HEK293 (cell line): ENCODE data around the gene DEDD2.

Experiments used
- CTCF ChIA-PET: fragments of 350-600 bp; formaldehyde crosslinking; extraction: SDS; loops from one replicate; lab custom pipeline; 2021; ENCODE audit warnings: antibody characterized with exemption; lab: Yijun Ruan, JAX
- POLR2A ChIA-PET: fragments of 300-600 bp; formaldehyde crosslinking; extraction: SDS; loops from one replicate; lab custom pipeline; 2020; ENCODE audit warnings: antibody characterized with exemption, inconsistent platforms; lab: Yijun Ruan, JAX
- H3K27ac ChIP-seq: fragments of 200-500 bp; sonication (Bioruptor generic); 2 replicates; pipeline ENCODE4 v1.5.1; 2014; ENCODE audit warnings: low read depth, low read length, control low read depth, inconsistent platforms; ENCODE audit errors: extremely low read depth
- H3K36me3 ChIP-seq, 2 experiments: fragments of 200-500 bp in 1 of 2; sonication (Bioruptor generic) in 1 of 2; 1 replicate in 1 of 2; 2 replicates in 1 of 2; pipeline ENCODE4 v1.5.1; 2014 to 2017; ENCODE audit warnings: inconsistent platforms in 2 of 2, low read length in 2 of 2; ENCODE audit not compliant: control insufficient read depth in 2 of 2, insufficient read depth in 1 of 2
- H3K4me1 ChIP-seq: fragments of 200-500 bp; sonication (Bioruptor generic); 2 replicates; pipeline ENCODE4 v1.5.1; 2014; ENCODE audit warnings: mild to moderate bottlenecking, low read length, inconsistent platforms; ENCODE audit not compliant: control insufficient read depth, insufficient read depth
- H3K4me3 ChIP-seq: 2 replicates; pipeline ENCODE4 v1.5.1; 2011; ENCODE audit warnings: low read depth, mild to moderate bottlenecking, control low read depth, low read length, moderate library complexity
- H3K9me3 ChIP-seq: fragments of 200-500 bp; sonication (Bioruptor generic); 2 replicates; pipeline ENCODE4 v1.5.1; 2014; ENCODE audit warnings: low read depth, low read length, inconsistent platforms; ENCODE audit not compliant: control insufficient read depth, insufficient read depth
- GLI2 ChIP-seq: fragments of 450-650 bp; formaldehyde crosslinking; IDR thresholded peaks from 2 replicates; pipeline ENCODE4; 2017; ENCODE audit warnings: missing biosample characterization, missing genetic modification characterization, low read depth, borderline replicate concordance
- INSM2 ChIP-seq: fragments of 450-650 bp; formaldehyde crosslinking; IDR thresholded peaks from 2 replicates; pipeline ENCODE4 v1.5.1; 2016; ENCODE audit warnings: missing biosample characterization, missing genetic modification characterization
- KLF8 ChIP-seq: fragments of 450-650 bp; formaldehyde crosslinking; IDR thresholded peaks from 2 replicates; pipeline ENCODE4 v1.5.1; 2016; ENCODE audit warnings: missing biosample characterization, missing genetic modification characterization
- ZBTB11 ChIP-seq: fragments of 450-650 bp; formaldehyde crosslinking; conservative IDR thresholded peaks from 2 replicates; pipeline ENCODE4 v1.5.1; 2016; ENCODE audit warnings: low read depth, missing biosample characterization, missing genetic modification characterization
- ZBTB20 ChIP-seq: fragments of 450-650 bp; formaldehyde crosslinking; IDR thresholded peaks from 2 replicates; pipeline ENCODE4 v1.5.1; 2016; ENCODE audit warnings: missing biosample characterization, missing genetic modification characterization
- ZBTB26 ChIP-seq: fragments of 450-650 bp; formaldehyde crosslinking; optimal IDR thresholded peaks from 2 replicates; pipeline ENCODE3; 2016; ENCODE audit warnings: missing biosample characterization, mild to moderate bottlenecking, missing genetic modification characterization
- ZFHX2 ChIP-seq: fragments of 450-650 bp; formaldehyde crosslinking; conservative IDR thresholded peaks from 2 replicates; pipeline ENCODE4 v1.5.1; 2016; ENCODE audit warnings: missing biosample characterization, missing genetic modification characterization
- ZFP3 ChIP-seq: fragments of 450-650 bp; formaldehyde crosslinking; IDR thresholded peaks from 2 replicates; pipeline ENCODE4 v1.5.1; 2016; ENCODE audit warnings: low read depth, missing biosample characterization, missing genetic modification characterization
- ZNF155 ChIP-seq: fragments of 450-650 bp; formaldehyde crosslinking; IDR thresholded peaks from 2 replicates; pipeline ENCODE4 v1.5.1; 2016; ENCODE audit warnings: missing biosample characterization, missing genetic modification characterization
- ZNF175 ChIP-seq: fragments of 450-650 bp; formaldehyde crosslinking; IDR thresholded peaks from 2 replicates; pipeline ENCODE4 v1.5.1; 2016; ENCODE audit warnings: missing biosample characterization, missing genetic modification characterization
- ZNF211 ChIP-seq: fragments of 450-650 bp; formaldehyde crosslinking; IDR thresholded peaks from 2 replicates; pipeline ENCODE4 v1.5.1; 2016; ENCODE audit warnings: low read depth, missing biosample characterization, missing genetic modification characterization
- ZNF214 ChIP-seq: fragments of 450-650 bp; formaldehyde crosslinking; IDR thresholded peaks from 2 replicates; pipeline ENCODE4 v1.5.1; 2017; ENCODE audit warnings: missing biosample characterization, mild to moderate bottlenecking, missing genetic modification characterization, borderline replicate concordance
- ZNF514 ChIP-seq: fragments of 450-650 bp; formaldehyde crosslinking; IDR thresholded peaks from 2 replicates; pipeline ENCODE4 v1.5.1; 2016; ENCODE audit warnings: missing biosample characterization, missing genetic modification characterization
- ZNF521 ChIP-seq: fragments of 450-650 bp; formaldehyde crosslinking; IDR thresholded peaks from 2 replicates; pipeline ENCODE4 v1.5.1; 2017; ENCODE audit warnings: missing biosample characterization, mild to moderate bottlenecking, missing genetic modification characterization
- TF ChIP-seq, protein P1 (sequence below): fragments of 450-650 bp; formaldehyde crosslinking; IDR thresholded peaks from 2 replicates; pipeline ENCODE4 v1.5.1; 2017; ENCODE audit warnings: missing biosample characterization, mild to moderate bottlenecking, missing genetic modification characterization, moderate library complexity
- TF ChIP-seq, protein P2 (sequence below): fragments of 450-650 bp; formaldehyde crosslinking; IDR thresholded peaks from 2 replicates; pipeline ENCODE4 v1.5.1; 2016; ENCODE audit warnings: missing biosample characterization, missing genetic modification characterization, low read depth

Gene DEDD2

DNA sequence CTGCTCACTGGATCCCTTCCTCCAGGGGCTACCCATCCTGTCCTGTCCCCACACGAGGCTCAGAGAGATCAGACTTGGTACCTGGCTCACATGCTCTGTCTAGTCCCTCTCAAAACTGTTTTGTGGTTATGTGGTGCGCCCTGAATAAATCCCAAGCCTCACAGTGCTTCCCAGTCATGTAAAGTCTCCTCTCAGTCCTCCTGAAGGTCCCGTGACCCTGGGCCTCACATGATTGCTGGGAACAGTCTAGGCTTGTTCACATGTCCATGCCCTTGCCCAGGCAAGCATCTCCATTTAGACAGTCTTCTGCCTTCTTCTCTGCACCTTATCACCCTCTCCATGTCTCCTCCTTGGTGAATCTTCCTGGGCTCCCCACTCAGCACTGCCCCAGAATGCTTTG, 49.3 kb downstream of the DEDD2 start:
- Histone ChIP-seq H3K27ac (no peak overlapping the region), H3K9me3 (no peaks in the 10 kb centered on the region), H3K36me3 (no peaks in the 10 kb centered on the region), H3K4me1 (no peaks in the 10 kb centered on the region), H3K4me3 (no peak overlapping the region)
- TF ChIP-seq GLI2 (tag by site-specific recombination) (no peak), ZNF514 (tag by site-specific recombination) (no peak), INSM2 (tag by site-specific recombination) (no peak), ZBTB26 (no peak), ZBTB11 (tag by site-specific recombination) (no peak)
- TF ChIP-seq, protein P1, sequence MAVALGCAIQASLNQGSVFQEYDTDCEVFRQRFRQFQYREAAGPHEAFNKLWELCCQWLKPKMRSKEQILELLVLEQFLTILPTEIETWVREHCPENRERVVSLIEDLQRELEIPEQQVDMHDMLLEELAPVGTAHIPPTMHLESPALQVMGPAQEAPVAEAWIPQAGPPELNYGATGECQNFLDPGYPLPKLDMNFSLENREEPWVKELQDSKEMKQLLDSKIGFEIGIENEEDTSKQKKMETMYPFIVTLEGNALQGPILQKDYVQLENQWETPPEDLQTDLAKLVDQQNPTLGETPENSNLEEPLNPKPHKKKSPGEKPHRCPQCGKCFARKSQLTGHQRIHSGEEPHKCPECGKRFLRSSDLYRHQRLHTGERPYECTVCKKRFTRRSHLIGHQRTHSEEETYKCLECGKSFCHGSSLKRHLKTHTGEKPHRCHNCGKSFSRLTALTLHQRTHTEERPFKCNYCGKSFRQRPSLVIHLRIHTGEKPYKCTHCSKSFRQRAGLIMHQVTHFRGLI (tag by site-specific recombination), result no peak
- ChIA-PET POLR2A (no interaction called here), CTCF (interaction anchor here (1.1 to 1.3 kb wide), 2 partner anchors 17 kb away, joined by 3 to 5 read pairs; no protein-coding TSS in a partner anchor)

DNA sequence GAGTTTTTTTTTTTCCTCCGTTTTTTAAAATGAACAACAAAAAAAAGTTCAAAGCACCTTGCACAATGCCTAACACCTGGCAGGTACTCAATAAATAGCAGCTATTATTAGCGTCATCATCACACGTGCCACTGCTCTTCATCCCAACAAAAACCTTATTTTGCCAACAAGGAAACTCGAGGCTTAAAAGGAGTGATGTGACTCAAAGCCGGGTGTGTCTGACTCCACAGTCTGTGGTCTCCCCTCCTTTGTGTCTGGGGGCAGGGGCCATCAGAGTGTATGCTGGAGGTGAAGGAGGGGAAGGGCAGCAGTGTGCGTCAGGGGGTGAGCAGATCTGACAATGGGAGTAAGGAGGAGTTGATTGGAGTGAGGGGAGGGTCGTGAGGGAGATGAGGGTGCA, 51.2 kb downstream of the DEDD2 start:
- POLR2A ChIA-PET, result no interaction called here
- H3K4me3 ChIP-seq, result no peak overlapping the region

DNA sequence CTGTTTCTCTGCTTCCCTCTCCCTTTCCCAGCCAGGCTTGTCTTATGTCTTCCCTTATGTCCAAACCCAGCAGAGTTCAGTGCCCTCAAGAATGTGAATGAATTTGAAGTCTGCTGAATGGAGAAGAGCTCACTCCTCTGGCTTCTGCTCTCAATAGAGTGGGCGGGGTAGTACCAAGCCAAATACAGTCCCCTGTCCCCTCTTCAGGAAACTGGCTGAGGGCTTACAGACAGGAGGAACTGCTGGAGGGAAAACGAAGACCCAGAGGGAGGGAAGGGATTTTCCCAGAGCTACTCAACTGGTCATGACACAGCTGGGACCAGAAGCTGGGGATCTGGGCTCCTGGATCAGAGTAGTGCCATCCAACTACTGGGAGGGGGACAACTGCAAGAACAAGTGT, 52.3 kb downstream of the DEDD2 start:
- no peak overlapping the region for H3K27ac ChIP-seq
- no peaks in the 10 kb centered on the region for H3K36me3 ChIP-seq
- TF ChIP-seq, protein P2, sequence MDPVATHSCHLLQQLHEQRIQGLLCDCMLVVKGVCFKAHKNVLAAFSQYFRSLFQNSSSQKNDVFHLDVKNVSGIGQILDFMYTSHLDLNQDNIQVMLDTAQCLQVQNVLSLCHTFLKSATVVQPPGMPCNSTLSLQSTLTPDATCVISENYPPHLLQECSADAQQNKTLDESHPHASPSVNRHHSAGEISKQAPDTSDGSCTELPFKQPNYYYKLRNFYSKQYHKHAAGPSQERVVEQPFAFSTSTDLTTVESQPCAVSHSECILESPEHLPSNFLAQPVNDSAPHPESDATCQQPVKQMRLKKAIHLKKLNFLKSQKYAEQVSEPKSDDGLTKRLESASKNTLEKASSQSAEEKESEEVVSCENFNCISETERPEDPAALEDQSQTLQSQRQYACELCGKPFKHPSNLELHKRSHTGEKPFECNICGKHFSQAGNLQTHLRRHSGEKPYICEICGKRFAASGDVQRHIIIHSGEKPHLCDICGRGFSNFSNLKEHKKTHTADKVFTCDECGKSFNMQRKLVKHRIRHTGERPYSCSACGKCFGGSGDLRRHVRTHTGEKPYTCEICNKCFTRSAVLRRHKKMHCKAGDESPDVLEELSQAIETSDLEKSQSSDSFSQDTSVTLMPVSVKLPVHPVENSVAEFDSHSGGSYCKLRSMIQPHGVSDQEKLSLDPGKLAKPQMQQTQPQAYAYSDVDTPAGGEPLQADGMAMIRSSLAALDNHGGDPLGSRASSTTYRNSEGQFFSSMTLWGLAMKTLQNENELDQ, result no peak
- TF ChIP-seq ZFHX2 (tag by site-specific recombination), result 0 out of 2 replicates have a peak, but pooled peaks have one; percentile 9
- ChIA-PET CTCF (interaction anchor here (0.5 to 2.9 kb wide), 15 partner anchors 12 to 275 kb away, joined by 3 to 25 read pairs (median 4); partner anchors contain the start of gene POU2F2), POLR2A (interaction anchor here (0.5 to 0.7 kb wide), 4 partner anchors 10 to 491 kb away, joined by 3 to 4 read pairs (median 4); no protein-coding TSS in a partner anchor)
- H3K9me3 ChIP-seq, result no peaks in the 10 kb centered on the region
- no peak overlapping the region for H3K4me3 ChIP-seq
- H3K4me1 ChIP-seq, result no peaks in the 10 kb centered on the region

More for the DNA sequence above, 51.2 kb downstream of the DEDD2 start:
- Histone ChIP-seq H3K4me1 (no peaks in the 10 kb centered on the region), H3K36me3 (no peaks in the 10 kb centered on the region), H3K27ac (no peak overlapping the region), H3K9me3 (no peaks in the 10 kb centered on the region)
- CTCF ChIA-PET, result interaction anchor here (0.7 to 2.9 kb wide), 6 partner anchors 10 to 234 kb away, joined by 3 to 25 read pairs (median 4); no protein-coding TSS in a partner anchor
- TF ChIP-seq ZNF521 (no peak), ZBTB20 (tag by site-specific recombination) (no peak), ZNF214 (tag by site-specific recombination) (no peak), ZNF211 (tag by site-specific recombination) (no peak), ZFP3 (tag by site-specific recombination) (no peak), KLF8 (no peak), ZNF155 (tag by site-specific recombination) (no peak), ZNF175 (tag by site-specific recombination) (no peak)
